Liver (tissue), 9 donors: ENCODE results near the gene DCAKD. TPM values are rescaled to one million over a fixed set of nuclear protein-coding genes. Genes with fewer than 3 reads are reported as not detected.

ENCODE experiments used
- DNase-seq: peaks from one replicate; pipeline ENCODE4 v3.0.0-alpha.2; 2017; ENCODE audit warnings: low spot score
- H3K27ac ChIP-seq, 2 donors: one replicate each; pipeline ENCODE4 v1.7.0; 2013; ENCODE audit warnings: inconsistent platforms in 2 of 2, low read length in 2 of 2, control low read depth in 1 of 2, low read depth in 1 of 2, mild to moderate bottlenecking in 1 of 2
- H3K27me3 ChIP-seq, 4 donors: one replicate each; pipeline versions ENCODE4 v1.6.1 to v1.7.0; 2013; ENCODE audit warnings: low read length in 3 of 4, inconsistent platforms in 1 of 4, mild to moderate bottlenecking in 1 of 4, moderate library complexity in 1 of 4; ENCODE audit not compliant: control insufficient read depth in 4 of 4, insufficient read depth in 4 of 4
- H3K36me3 ChIP-seq, 4 donors: one replicate each; pipeline versions ENCODE4 v1.6.1 to v1.7.0; 2013; ENCODE audit warnings: low read length in 3 of 4, mild to moderate bottlenecking in 3 of 4, low read depth in 1 of 4, moderate library complexity in 1 of 4; ENCODE audit not compliant: control insufficient read depth in 4 of 4, insufficient read depth in 3 of 4
- H3K4me1 ChIP-seq, 4 donors: one replicate each; pipeline versions ENCODE4 v1.6.1 to v1.7.0; 2013; ENCODE audit warnings: low read length in 3 of 4, mild to moderate bottlenecking in 3 of 4, moderate library complexity in 1 of 4; ENCODE audit not compliant: control insufficient read depth in 4 of 4, insufficient read depth in 4 of 4
- H3K4me3 ChIP-seq, 3 donors: one replicate each; pipeline versions ENCODE4 v1.6.1 to v1.7.0; 2013; ENCODE audit warnings: low read length in 3 of 3, control low read depth in 1 of 3, low read depth in 1 of 3, mild to moderate bottlenecking in 1 of 3
- H3K9ac ChIP-seq, 2 donors: one replicate each; pipeline ENCODE4 v1.7.0; 2013; ENCODE audit warnings: low read length in 2 of 2, mild to moderate bottlenecking in 2 of 2, moderate library complexity in 2 of 2, control low read depth in 1 of 2, low read depth in 1 of 2
- H3K9me3 ChIP-seq, 4 donors: one replicate each; pipeline versions ENCODE4 v1.6.1 to v1.7.0; 2013; ENCODE audit warnings: low read length in 3 of 4; ENCODE audit not compliant: control insufficient read depth in 4 of 4
- EGR1 ChIP-seq, 2 donors: IDR thresholded peaks; 2 replicates each; pipeline ENCODE4 v1.6.1; 2016 to 2018; ENCODE audit warnings: antibody characterized with exemption in 2 of 2, low read depth in 2 of 2
- FOXA2 ChIP-seq: IDR thresholded peaks from 2 replicates; pipeline ENCODE4 v1.6.1; 2016; ENCODE audit warnings: antibody characterized with exemption
- GABPA ChIP-seq, 2 donors: IDR thresholded peaks in 1 of 2; conservative IDR thresholded peaks in 1 of 2; 2 replicates each; pipeline ENCODE4 v1.6.1; 2016; ENCODE audit warnings: antibody characterized with exemption in 2 of 2, mild to moderate bottlenecking in 1 of 2, moderate library complexity in 1 of 2
- HNF4A ChIP-seq, 2 donors: conservative IDR thresholded peaks; 2 replicates each; pipeline ENCODE4 v1.6.1; 2016; ENCODE audit warnings: antibody characterized with exemption in 2 of 2, mild to moderate bottlenecking in 2 of 2
- HNF4G ChIP-seq: IDR thresholded peaks from 2 replicates; pipeline ENCODE4 v1.6.1; 2016; ENCODE audit warnings: antibody characterized with exemption
- NR2F2 ChIP-seq: IDR thresholded peaks from 2 replicates; pipeline ENCODE4 v1.6.1; 2016; ENCODE audit warnings: antibody characterized with exemption
- RAD21 ChIP-seq, 2 donors: IDR thresholded peaks; 2 replicates each; pipeline ENCODE4 v1.6.1; 2016; ENCODE audit warnings: antibody characterized with exemption in 2 of 2, mild to moderate bottlenecking in 2 of 2
- SP1 ChIP-seq: IDR thresholded peaks from 2 replicates; pipeline ENCODE4 v1.6.1; 2018; ENCODE audit warnings: antibody characterized with exemption, mild to moderate bottlenecking
- YY1 ChIP-seq: IDR thresholded peaks from 2 replicates; pipeline ENCODE4 v1.6.1; 2016; ENCODE audit warnings: antibody characterized with exemption, mild to moderate bottlenecking
- WGBS: extraction: QIAGEN DNeasy Blood & Tissue Kit; methylation state at CpG from one replicate; pipeline ENCODE4 v1.1.7; 2013; 5-methylcytosine and 5-hydroxymethylcytosine counted together
- polyA plus RNA-seq, 2 donors: library from polyadenylated mRNA; stranded (reverse) in 1 of 2; unstranded in 1 of 2; fragments of 200-250 nt in 1 of 2; fragments of >200 nt in 1 of 2; fragmentation: Nextera tagmentation in 1 of 2; extraction: Ambion mirVana in 1 of 2; gene quantifications; one replicate each; pipeline versions ENCODE4 v1.2.1 to v1.2.3, GENCODE V29; 2013 to 2015
- total RNA-seq, 2 donors: library from RNA; depleted of rRNA; stranded (reverse); fragments of >200 nt; gene quantifications; one replicate each; pipeline ENCODE4 v1.2.3, GENCODE V29; 2014
- TF ChIP-seq, protein P1 (sequence below): IDR thresholded peaks from 2 replicates; pipeline ENCODE4 v1.6.1; 2016; ENCODE audit warnings: antibody characterized with exemption
- TF ChIP-seq, protein P2 (sequence below): IDR thresholded peaks from 2 replicates; pipeline ENCODE4 v1.6.1; 2016; ENCODE audit warnings: antibody characterized with exemption
- donor health status: healthy.
- donor health status: healthy.
- donor health status: healthy.
- donor health status: healthy.
- donor health status: healthy.

The DCAKD gene
- total and polyA plus RNA-seq, 4 donors: 9.7 to 22.9 (median 14.6) TPM

GRCh38 chr17:45004388-45004787, 47.0 kb downstream of the DCAKD start (continued):
- TF ChIP-seq EGR1 (IDR thresholded peaks at IDR 0.05; ENCODE audit: low read depth in 2 of 2): no peak

- 83% methylated on average over 8 of the region's 8 CpGs for WGBS
- H3K4me1 ChIP-seq: peaks cover 0 to 8% (median 5%) of the 10 kb centered on the region in 4 donors
- H3K9me3 ChIP-seq: peaks cover 0 to 6% (median 1%) of the 10 kb centered on the region in 4 donors
- DNase-seq: no peak
- TF ChIP-seq GABPA (IDR thresholded peaks at IDR 0.05 in 1 of 2, conservative IDR thresholded peaks at IDR 0.05 in 1 of 2): no peak
- TF ChIP-seq SP1: no peak
- TF ChIP-seq, protein P1, sequence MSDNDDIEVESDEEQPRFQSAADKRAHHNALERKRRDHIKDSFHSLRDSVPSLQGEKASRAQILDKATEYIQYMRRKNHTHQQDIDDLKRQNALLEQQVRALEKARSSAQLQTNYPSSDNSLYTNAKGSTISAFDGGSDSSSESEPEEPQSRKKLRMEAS: no peak
- no peaks in the 10 kb centered on the region for H3K27me3 ChIP-seq
- no peaks in the 10 kb centered on the region for H3K36me3 ChIP-seq
- no peak overlapping the region for H3K9ac ChIP-seq
- H3K4me3 ChIP-seq: no peak overlapping the region
- H3K27ac ChIP-seq: no peak overlapping the region
Measured at GRCh38 chr17:45003877-45004276, 47.6 kb downstream of the DCAKD start.

- TF ChIP-seq, protein P2, sequence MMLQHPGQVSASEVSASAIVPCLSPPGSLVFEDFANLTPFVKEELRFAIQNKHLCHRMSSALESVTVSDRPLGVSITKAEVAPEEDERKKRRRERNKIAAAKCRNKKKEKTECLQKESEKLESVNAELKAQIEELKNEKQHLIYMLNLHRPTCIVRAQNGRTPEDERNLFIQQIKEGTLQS: no peak
- no peak for TF ChIP-seq YY1
- H3K9ac ChIP-seq: no peak overlapping the region
- peaks cover 0 to 8% (median 5%) of the 10 kb centered on the region in 4 donors for H3K4me1 ChIP-seq
- H3K27ac ChIP-seq: no peak overlapping the region
- H3K27me3 ChIP-seq: no peaks in the 10 kb centered on the region
- DNase-seq: no peak
- no peak overlapping the region for H3K4me3 ChIP-seq
- WGBS: 63% methylated on average over 3 of the region's 3 CpGs
- no peaks in the 10 kb centered on the region for H3K36me3 ChIP-seq
- H3K9me3 ChIP-seq: peaks cover 0 to 6% (median 1%) of the 10 kb centered on the region in 4 donors
Measured at GRCh38 chr17:45001310-45001709, 50.1 kb downstream of the DCAKD start.

- Histone ChIP-seq H3K9ac (no peak overlapping the region), H3K27ac (no peak overlapping the region), H3K9me3 (peaks cover 0 to 6% (median 1%) of the 10 kb centered on the region in 4 donors), H3K27me3 (no peaks in the 10 kb centered on the region), H3K4me3 (no peak overlapping the region), H3K36me3 (no peaks in the 10 kb centered on the region), H3K4me1 (peaks cover 0 to 8% (median 5%) of the 10 kb centered on the region in 4 donors)
- 93% methylated on average over 3 of the region's 3 CpGs for WGBS
- no peak for TF ChIP-seq SP1
- TF ChIP-seq, protein P1: no peak
- no peak for TF ChIP-seq RAD21 (IDR thresholded peaks at IDR 0.05)
- TF ChIP-seq FOXA2: no peak
- TF ChIP-seq EGR1 (IDR thresholded peaks at IDR 0.05; ENCODE audit: low read depth in 2 of 2): no peak
- TF ChIP-seq GABPA (IDR thresholded peaks at IDR 0.05 in 1 of 2, conservative IDR thresholded peaks at IDR 0.05 in 1 of 2): no peak
- DNase-seq: no peak
Measured at GRCh38 chr17:44999433-44999832, 52.0 kb downstream of the DCAKD start.

DNA sequence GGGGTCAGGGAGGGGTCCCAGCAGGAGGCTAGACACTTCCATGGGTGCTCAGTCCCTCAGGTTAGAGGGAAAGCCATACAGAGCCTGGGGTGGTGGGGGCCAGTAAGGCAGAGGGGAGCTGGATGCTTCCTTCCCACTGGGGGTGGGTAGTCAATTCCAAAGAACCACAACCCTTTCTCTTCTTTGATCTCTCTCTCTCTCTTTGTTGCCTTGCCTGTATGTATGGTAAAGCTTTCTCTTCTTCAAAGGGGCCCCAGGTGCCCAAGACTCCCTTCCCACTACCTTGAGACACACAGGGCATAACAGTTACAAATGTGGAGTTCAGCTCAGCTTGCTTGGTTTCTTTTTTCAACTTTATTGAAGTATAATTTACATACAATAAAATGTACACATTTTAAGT, 52.8 kb downstream of the DCAKD start:
- Histone ChIP-seq H3K9me3 (peaks cover 0 to 6% (median 1%) of the 10 kb centered on the region in 4 donors), H3K9ac (no peak overlapping the region), H3K27me3 (no peaks in the 10 kb centered on the region), H3K27ac (no peak overlapping the region), H3K4me3 (no peak overlapping the region), H3K36me3 (no peaks in the 10 kb centered on the region), H3K4me1 (peaks cover 0 to 8% (median 5%) of the 10 kb centered on the region in 4 donors)
- no peak for DNase-seq
- TF ChIP-seq HNF4G: no peak
- no peak for TF ChIP-seq NR2F2
- no peak for TF ChIP-seq HNF4A (conservative IDR thresholded peaks at IDR 0.05)
- no peak for TF ChIP-seq YY1
